ENCODE results near the gene TNFRSF14.

The TNFRSF14 gene

GRCh38 chr1:2612591-2613365 lies 56.6 kb downstream of the TNFRSF14 start:
- no peak for TF ChIP-seq TCF12 (IDR thresholded peaks at IDR 0.05; ENCODE audit: low read depth)
- no peak for TF ChIP-seq TAF1 (IDR thresholded peaks at IDR 0.05; ENCODE audit: low read depth)
- no peak for TF ChIP-seq EP300 (IDR thresholded peaks at IDR 0.05; ENCODE audit: borderline replicate concordance)
- no peak for TF ChIP-seq YY1 (IDR thresholded peaks at IDR 0.05; ENCODE audit: low read depth)
- no peak for TF ChIP-seq CREB1 (IDR thresholded peaks at IDR 0.05; ENCODE audit: low read depth)
- TF ChIP-seq MAX (IDR thresholded peaks at IDR 0.05): no peak
- TF ChIP-seq TEAD4 (IDR thresholded peaks at IDR 0.05): no peak
- no peak for TF ChIP-seq ZBTB7A (IDR thresholded peaks at IDR 0.05; ENCODE audit: low read depth)
- TF ChIP-seq EGR1 (IDR thresholded peaks at IDR 0.05): no peak
- no peak for TF ChIP-seq FOXM1 (IDR thresholded peaks at IDR 0.05; ENCODE audit: borderline replicate concordance, low read depth)
- TF ChIP-seq NFIC (IDR thresholded peaks at IDR 0.05): no peak
- TF ChIP-seq REST (IDR thresholded peaks at IDR 0.05; ENCODE audit: low read depth): no peak
- no peak for TF ChIP-seq CEBPB (IDR thresholded peaks at IDR 0.05)
- no peak for TF ChIP-seq RAD21 (IDR thresholded peaks at IDR 0.05; ENCODE audit: low read depth)
- TF ChIP-seq USF1 (IDR thresholded peaks at IDR 0.05): no peak
